Measurements from ENCODE around the gene WASHC3. TPM values are rescaled to one million over a fixed set of nuclear protein-coding genes. Genes with fewer than 3 reads are reported as not detected.

Gene WASHC3
- total RNA-seq, 2 experiments from 2014 or later: 29.2 to 34.4 TPM

GRCh38 chr12:101981868-101982267 lies 79.9 kb downstream of the WASHC3 start:
- Histone ChIP-seq H4K20me1 (ENCODE audit: insufficient read depth, low read length) (no peaks in the 10 kb centered on the region), H3K9me3 (ENCODE audit: low read length) (no peaks in the 10 kb centered on the region), H3K36me3 (ENCODE audit: insufficient read depth, low read length) (no peaks in the 10 kb centered on the region), H3K27ac (ENCODE audit: low read depth, low read length, poor library complexity, severe bottlenecking) (no peak overlapping the region), H3K4me2 (ENCODE audit: low read length) (no peak overlapping the region), H3K4me1 (ENCODE audit: insufficient read depth, low read length, poor library complexity, severe bottlenecking) (no peaks in the 10 kb centered on the region), H3K79me2 (ENCODE audit: insufficient read depth, low read depth, low read length) (no peaks in the 10 kb centered on the region), H2AFZ (ENCODE audit: low read length) (no peak overlapping the region), H3K9me2 (ENCODE audit: insufficient read depth, low read length) (no peaks in the 10 kb centered on the region), H3K4me3 (ENCODE audit: low read depth, low read length, poor library complexity, severe bottlenecking) (no peak overlapping the region)
- DNase-seq (ENCODE audit: low spot score): no peak
- intact Hi-C loops (cut with micrococcal nuclease; ENCODE audit: unreplicated experiment): no loop called here
- BruUV-seq (replicated peaks): no TSS peak
- POLR2A ChIA-PET: interaction anchor here (0.6 to 2.0 kb wide), 2 partner anchors 15 to 756 kb away, joined by 3 to 9 read pairs; no protein-coding TSS in a partner anchor
- CTCF ChIA-PET (ENCODE audit: unreplicated experiment): no interaction called here
- no peak for TF ChIP-seq EZH2phosphoT487 (IDR thresholded peaks at IDR 0.05; ENCODE audit: borderline replicate concordance, low read depth, low read length)
- no peak for TF ChIP-seq CTCF (conservative IDR thresholded peaks at IDR 0.05; ENCODE audit: low read length)

- H3K79me2 ChIP-seq (ENCODE audit: insufficient read depth, low read depth, low read length): no peaks in the 10 kb centered on the region
- H3K9me3 ChIP-seq (ENCODE audit: low read length): no peaks in the 10 kb centered on the region
- H3K36me3 ChIP-seq (ENCODE audit: insufficient read depth, low read length): no peaks in the 10 kb centered on the region
- no peaks in the 10 kb centered on the region for H3K9me2 ChIP-seq (ENCODE audit: insufficient read depth, low read length)
- ChIA-PET CTCF (ENCODE audit: unreplicated experiment) (no interaction called here), POLR2A (interaction anchor here (0.6 to 0.7 kb wide), 3 partner anchors 64 to 567 kb away, joined by 3 to 6 read pairs (median 4); no protein-coding TSS in a partner anchor)
- no peak overlapping the region for H2AFZ ChIP-seq (ENCODE audit: low read length)
- H3K4me3 ChIP-seq (ENCODE audit: low read depth, low read length, poor library complexity, severe bottlenecking): no peak overlapping the region
- no peaks in the 10 kb centered on the region for H4K20me1 ChIP-seq (ENCODE audit: insufficient read depth, low read length)
- TF ChIP-seq EZH2phosphoT487 (IDR thresholded peaks at IDR 0.05; ENCODE audit: borderline replicate concordance, low read depth, low read length) (no peak), CTCF (conservative IDR thresholded peaks at IDR 0.05; ENCODE audit: low read length) (no peak)
- H3K27ac ChIP-seq (ENCODE audit: low read depth, low read length, poor library complexity, severe bottlenecking): no peak overlapping the region
- H3K4me2 ChIP-seq (ENCODE audit: low read length): no peak overlapping the region
- H3K4me1 ChIP-seq (ENCODE audit: insufficient read depth, low read length, poor library complexity, severe bottlenecking): peaks cover 5% of the 10 kb centered on the region
- intact Hi-C loops (cut with micrococcal nuclease; ENCODE audit: unreplicated experiment): no loop called here
- no peak for DNase-seq (ENCODE audit: low spot score)
- no TSS peak for BruUV-seq (replicated peaks)
Measured at GRCh38 chr12:101968770-101969169, 93.0 kb downstream of the WASHC3 start.

GRCh38 chr12:101967506-101967905 lies 94.3 kb downstream of the WASHC3 start:
- H4K20me1 ChIP-seq (ENCODE audit: insufficient read depth, low read length): no peaks in the 10 kb centered on the region
- H3K4me2 ChIP-seq (ENCODE audit: low read length): no peak overlapping the region
- no peaks in the 10 kb centered on the region for H3K9me3 ChIP-seq (ENCODE audit: low read length)
- H3K79me2 ChIP-seq (ENCODE audit: insufficient read depth, low read depth, low read length): no peaks in the 10 kb centered on the region
- TF ChIP-seq CTCF (conservative IDR thresholded peaks at IDR 0.05; ENCODE audit: low read length): no peak
- TF ChIP-seq EZH2phosphoT487 (IDR thresholded peaks at IDR 0.05; ENCODE audit: borderline replicate concordance, low read depth, low read length): no peak
- H3K27ac ChIP-seq (ENCODE audit: low read depth, low read length, poor library complexity, severe bottlenecking): no peak overlapping the region
- ChIA-PET CTCF (ENCODE audit: unreplicated experiment) (interaction anchor here (1.0 kb wide), 2 partner anchors 11 to 17 kb away, joined by 3 to 4 read pairs; no protein-coding TSS in a partner anchor), POLR2A (interaction anchor here (0.6 to 2.3 kb wide), 6 partner anchors 10 to 775 kb away, joined by 3 to 9 read pairs (median 6); no protein-coding TSS in a partner anchor)
- H3K4me1 ChIP-seq (ENCODE audit: insufficient read depth, low read length, poor library complexity, severe bottlenecking): peaks cover 5% of the 10 kb centered on the region
- no peak overlapping the region for H2AFZ ChIP-seq (ENCODE audit: low read length)
- no peak for DNase-seq (ENCODE audit: low spot score)
- no peaks in the 10 kb centered on the region for H3K36me3 ChIP-seq (ENCODE audit: insufficient read depth, low read length)
- no peaks in the 10 kb centered on the region for H3K9me2 ChIP-seq (ENCODE audit: insufficient read depth, low read length)
- intact Hi-C loops (cut with micrococcal nuclease; ENCODE audit: unreplicated experiment): no loop called here
- no peak overlapping the region for H3K4me3 ChIP-seq (ENCODE audit: low read depth, low read length, poor library complexity, severe bottlenecking)
- no TSS peak for BruUV-seq (replicated peaks)

Data from OCI-LY7 (cell line).